Spinal cord (tissue), 10 donors: ENCODE results near the gene PAPPA. TPM values are rescaled to one million over a fixed set of nuclear protein-coding genes. Genes with fewer than 3 reads are reported as not detected.
A peak's percentile ranks its signal among the peaks of the same experiment; 100 is the strongest.

Source experiments
- DNase-seq, 6 donors: peaks; one replicate each; pipeline versions ENCODE4 v3.0.0 to v3.0.0-alpha.2; 2013 to 2015; ENCODE audit warnings: low spot score in 6 of 6, low read depth in 4 of 6
- H3K27ac ChIP-seq: one replicate; pipeline ENCODE4 v1.5.1; 2013; ENCODE audit warnings: low read depth, low read length, control low read depth
- H3K27me3 ChIP-seq: one replicate; pipeline ENCODE4 v1.6.1; 2013; ENCODE audit warnings: low read length; ENCODE audit not compliant: control insufficient read depth, insufficient read depth
- H3K36me3 ChIP-seq: one replicate; pipeline ENCODE4 v1.6.1; 2013; ENCODE audit warnings: low read length; ENCODE audit not compliant: control insufficient read depth, insufficient read depth
- H3K4me1 ChIP-seq: one replicate; pipeline ENCODE4 v1.6.1; 2013; ENCODE audit warnings: low read length; ENCODE audit not compliant: control insufficient read depth, insufficient read depth
- H3K4me3 ChIP-seq: one replicate; pipeline ENCODE4 v1.5.1; 2013; ENCODE audit warnings: low read depth, low read length, control low read depth
- H3K9me3 ChIP-seq: one replicate; pipeline ENCODE4 v1.6.1; 2013; ENCODE audit warnings: low read length; ENCODE audit not compliant: control insufficient read depth, insufficient read depth
- WGBS: methylation state at CpG from one replicate; pipeline ENCODE4 v1.1.5; 2013; ENCODE audit warnings: missing lambda C conversion rate; ENCODE audit not compliant: insufficient coverage; 5-methylcytosine and 5-hydroxymethylcytosine counted together
- polyA plus RNA-seq, 2 donors: library from polyadenylated mRNA; unstranded; fragments of 120-200 nt; gene quantifications; one replicate each; pipeline ENCODE4 v1.2.1, GENCODE V29; 2013; ENCODE audit not compliant: insufficient read length in 2 of 2
- total RNA-seq, 2 donors: library from RNA; depleted of rRNA in 1 of 2; stranded (reverse); fragments of 120-200 nt in 1 of 2; fragments of >200 nt in 1 of 2; gene quantifications; one replicate each; pipeline versions ENCODE4 v1.2.3 to v1.2.4, GENCODE V29; 2013 to 2014
- donor health status: healthy.

PAPPA gene
- total and polyA plus RNA-seq, 4 donors, result 2.4 to 6.2 (median 3.6) TPM

- WGBS, result 39% methylated on average over 11 of the region's 11 CpGs
- Histone ChIP-seq H3K9me3 (no peaks in the 10 kb centered on the region), H3K4me1 (no peaks in the 10 kb centered on the region), H3K4me3 (no peak overlapping the region), H3K36me3 (no peaks in the 10 kb centered on the region), H3K27ac (no peak overlapping the region), H3K27me3 (peaks cover 48% of the 10 kb centered on the region)
- no peak for DNase-seq
Measured at GRCh38 chr9:116279230-116279629, 125.6 kb downstream of the PAPPA start.

GRCh38 chr9:116280529-116280928, 126.9 kb downstream of the PAPPA start:
- Histone ChIP-seq H3K27ac (no peak overlapping the region), H3K27me3 (peaks cover 48% of the 10 kb centered on the region), H3K4me1 (no peaks in the 10 kb centered on the region), H3K36me3 (no peaks in the 10 kb centered on the region), H3K9me3 (no peaks in the 10 kb centered on the region), H3K4me3 (no peak overlapping the region)
- no peak for DNase-seq
- 100% methylated on average over 1 of the region's 1 CpG for WGBS

GRCh38 chr9:116282597-116282996, 129.0 kb downstream of the PAPPA start:
- no peak overlapping the region for H3K27ac ChIP-seq
- no CpG with 5 or more reads among the region's 1 CpG for WGBS
- H3K9me3 ChIP-seq, result no peaks in the 10 kb centered on the region
- H3K27me3 ChIP-seq, result peaks cover 52% of the 10 kb centered on the region
- H3K4me1 ChIP-seq, result peaks cover 5% of the 10 kb centered on the region
- H3K36me3 ChIP-seq, result no peaks in the 10 kb centered on the region
- no peak overlapping the region for H3K4me3 ChIP-seq
- peak in 1 of 6 donors; percentile 58 for DNase-seq

- Histone ChIP-seq H3K4me3 (no peak overlapping the region), H3K36me3 (no peaks in the 10 kb centered on the region), H3K9me3 (no peaks in the 10 kb centered on the region), H3K27ac (no peak overlapping the region), H3K4me1 (peaks cover 5% of the 10 kb centered on the region), H3K27me3 (peaks cover 52% of the 10 kb centered on the region)
- no peak for DNase-seq
- WGBS, result 71% methylated on average over 3 of the region's 6 CpGs
Measured at GRCh38 chr9:116284518-116284917, 130.9 kb downstream of the PAPPA start.

GRCh38 chr9:116285320-116285719, 131.7 kb downstream of the PAPPA start:
- 80% methylated on average over 2 of the region's 4 CpGs for WGBS
- H3K4me1 ChIP-seq, result peaks cover 5% of the 10 kb centered on the region
- no peaks in the 10 kb centered on the region for H3K9me3 ChIP-seq
- no peak overlapping the region for H3K4me3 ChIP-seq
- no peak for DNase-seq
- no peaks in the 10 kb centered on the region for H3K36me3 ChIP-seq
- no peak overlapping the region for H3K27ac ChIP-seq
- H3K27me3 ChIP-seq, result peaks cover 48% of the 10 kb centered on the region

- Histone ChIP-seq H3K9me3 (no peaks in the 10 kb centered on the region), H3K36me3 (no peaks in the 10 kb centered on the region), H3K4me1 (peaks cover 5% of the 10 kb centered on the region), H3K27me3 (peaks cover 44% of the 10 kb centered on the region), H3K4me3 (no peak overlapping the region), H3K27ac (no peak overlapping the region)
- DNase-seq, result peak in 4 of 6 donors; percentile 24 to 88 (median 55)
- 11% methylated on average over 5 of the region's 9 CpGs for WGBS
Measured at GRCh38 chr9:116286297-116286696, 132.7 kb downstream of the PAPPA start.

GRCh38 chr9:116287721-116288120, 134.1 kb downstream of the PAPPA start:
- H3K27ac ChIP-seq, result no peak overlapping the region
- peaks cover 5% of the 10 kb centered on the region for H3K4me1 ChIP-seq
- WGBS, result 100% methylated on average over 2 of the region's 4 CpGs
- H3K9me3 ChIP-seq, result no peaks in the 10 kb centered on the region
- no peaks in the 10 kb centered on the region for H3K36me3 ChIP-seq
- H3K27me3 ChIP-seq, result peaks cover 41% of the 10 kb centered on the region
- H3K4me3 ChIP-seq, result no peak overlapping the region
- DNase-seq, result no peak

- H3K27me3 ChIP-seq, result peaks cover 34% of the 10 kb centered on the region
- 100% methylated on average over 2 of the region's 3 CpGs for WGBS
- DNase-seq, result no peak
Measured at GRCh38 chr9:116288658-116289057, 135.1 kb downstream of the PAPPA start.

GRCh38 chr9:116297346-116297745, 143.8 kb downstream of the PAPPA start:
- H3K4me1 ChIP-seq, result peaks cover 6% of the 10 kb centered on the region
- H3K27me3 ChIP-seq, result peaks cover 15% of the 10 kb centered on the region
- 100% methylated on average over 1 of the region's 2 CpGs for WGBS
- no peak overlapping the region for H3K27ac ChIP-seq
- no peak for DNase-seq
- H3K4me3 ChIP-seq, result no peak overlapping the region
- no peaks in the 10 kb centered on the region for H3K36me3 ChIP-seq
- no peaks in the 10 kb centered on the region for H3K9me3 ChIP-seq

More at GRCh38 chr9:116288658-116289057, 135.1 kb downstream of the PAPPA start:
- Histone ChIP-seq H3K4me3 (no peak overlapping the region), H3K36me3 (no peaks in the 10 kb centered on the region), H3K9me3 (no peaks in the 10 kb centered on the region), H3K27ac (no peak overlapping the region), H3K4me1 (peaks cover 5% of the 10 kb centered on the region)

GRCh38 chr9:116298249-116298648, 144.7 kb downstream of the PAPPA start:
- no peak overlapping the region for H3K4me3 ChIP-seq
- 88% methylated on average over 1 of the region's 3 CpGs for WGBS
- peaks cover 6% of the 10 kb centered on the region for H3K4me1 ChIP-seq
- DNase-seq, result no peak
- H3K27me3 ChIP-seq, result peaks cover 15% of the 10 kb centered on the region
- H3K27ac ChIP-seq, result no peak overlapping the region
- no peaks in the 10 kb centered on the region for H3K36me3 ChIP-seq
- no peaks in the 10 kb centered on the region for H3K9me3 ChIP-seq
